Adrenal gland (tissue), 5 donors: ENCODE data around the gene TNFRSF14.

ENCODE experiments used
- POLR2A ChIP-seq, 2 donors: fragments of 450-650 bp; IDR thresholded peaks; one replicate each; pipeline ENCODE4 v1.6.1; 2017; ENCODE audit warnings: antibody characterized with exemption in 2 of 2, mild to moderate bottlenecking in 2 of 2, moderate library complexity in 1 of 2
- TF ChIP-seq, protein P1 (sequence below), 6 experiments: fragments of 450-650 bp in 4 of 6; fragments of 200-600 bp in 2 of 6; sonication (generic) in 1 of 6; IDR thresholded peaks; 1 replicate in 5 of 6; 2 replicates in 1 of 6; pipeline versions ENCODE4 v1.5.1 to v1.8.0; 2016 to 2021; ENCODE audit warnings: antibody characterized with exemption in 6 of 6, mild to moderate bottlenecking in 2 of 6, moderate library complexity in 1 of 6
- donor health status: DM: no; HTN: no; CAD: no.

DNA sequence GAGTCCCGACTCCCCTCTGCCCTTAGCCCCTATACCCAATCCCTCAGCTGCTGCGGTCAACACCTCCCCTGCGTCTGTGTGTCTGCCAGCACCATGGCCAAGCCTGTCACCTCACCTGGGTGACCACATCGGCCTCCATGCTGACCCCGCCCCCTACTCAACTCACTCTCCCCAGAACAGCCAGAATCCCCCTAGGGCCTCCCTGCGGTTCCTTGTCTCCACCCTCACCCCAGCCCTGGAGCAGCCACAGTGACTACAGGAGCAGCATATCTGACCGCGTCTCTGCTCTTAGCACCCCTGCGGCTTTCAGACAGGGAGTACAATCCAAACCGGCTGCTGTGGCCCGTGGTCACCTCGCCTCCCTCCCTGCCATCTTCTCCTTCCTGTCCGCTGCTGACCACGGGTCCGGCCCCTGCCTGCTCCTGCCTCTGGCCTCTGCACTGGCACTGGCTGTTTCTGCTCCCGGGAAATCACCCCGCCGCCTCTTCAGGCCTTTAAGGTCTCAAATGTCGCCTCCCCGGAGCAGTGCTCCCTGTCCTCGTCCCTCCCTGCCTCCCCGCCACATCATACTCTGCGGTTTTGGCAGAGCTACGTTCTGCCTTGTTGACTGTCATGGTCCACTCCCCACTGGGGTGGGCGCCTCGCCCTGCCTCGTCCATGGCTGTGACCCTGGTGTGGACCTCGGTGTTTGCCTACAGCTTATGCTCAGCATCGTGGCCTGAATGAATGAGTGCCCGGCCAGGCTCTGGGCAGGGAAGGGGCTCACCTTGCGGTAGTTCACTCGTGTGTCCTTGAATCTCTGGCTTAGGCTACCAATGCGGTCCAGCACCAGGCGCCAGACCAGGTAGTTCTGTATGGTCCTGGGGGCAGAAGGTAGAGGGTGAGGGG lies 41.5 kb downstream of the TNFRSF14 start:
- TF ChIP-seq, protein P1, sequence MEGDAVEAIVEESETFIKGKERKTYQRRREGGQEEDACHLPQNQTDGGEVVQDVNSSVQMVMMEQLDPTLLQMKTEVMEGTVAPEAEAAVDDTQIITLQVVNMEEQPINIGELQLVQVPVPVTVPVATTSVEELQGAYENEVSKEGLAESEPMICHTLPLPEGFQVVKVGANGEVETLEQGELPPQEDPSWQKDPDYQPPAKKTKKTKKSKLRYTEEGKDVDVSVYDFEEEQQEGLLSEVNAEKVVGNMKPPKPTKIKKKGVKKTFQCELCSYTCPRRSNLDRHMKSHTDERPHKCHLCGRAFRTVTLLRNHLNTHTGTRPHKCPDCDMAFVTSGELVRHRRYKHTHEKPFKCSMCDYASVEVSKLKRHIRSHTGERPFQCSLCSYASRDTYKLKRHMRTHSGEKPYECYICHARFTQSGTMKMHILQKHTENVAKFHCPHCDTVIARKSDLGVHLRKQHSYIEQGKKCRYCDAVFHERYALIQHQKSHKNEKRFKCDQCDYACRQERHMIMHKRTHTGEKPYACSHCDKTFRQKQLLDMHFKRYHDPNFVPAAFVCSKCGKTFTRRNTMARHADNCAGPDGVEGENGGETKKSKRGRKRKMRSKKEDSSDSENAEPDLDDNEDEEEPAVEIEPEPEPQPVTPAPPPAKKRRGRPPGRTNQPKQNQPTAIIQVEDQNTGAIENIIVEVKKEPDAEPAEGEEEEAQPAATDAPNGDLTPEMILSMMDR (IDR thresholded peaks at IDR 0.05), result no peak
- no peak for TF ChIP-seq POLR2A (IDR thresholded peaks at IDR 0.05)
